Astrocyte of the cerebellum (primary cell): Measurements from ENCODE around the gene DLX4.

Source experiments
- DNase-seq: peaks from one replicate; pipeline ENCODE4 v3.0.0-alpha.2; 2011; ENCODE audit warnings: low read depth
- H3K4me3 ChIP-seq: 2 replicates; pipeline ENCODE4 v1.5.1; 2011; ENCODE audit warnings: mild to moderate bottlenecking, low read depth, low read length, moderate library complexity
- CTCF ChIP-seq: IDR thresholded peaks from 2 replicates; pipeline ENCODE4 v1.5.1; 2012; ENCODE audit warnings: low read length, low read depth, moderate library complexity, mild to moderate bottlenecking; ENCODE audit errors: missing control alignments
- in situ Hi-C: cut with HindIII; loops from 2 replicates; pipeline ENCODE4 v1.10.0; 2017; ENCODE audit warnings: low sequenced_read_pairs

Gene DLX4

GRCh38 chr17:49962599-49963308 lies 6.2 kb upstream of the DLX4 start:
- DNase-seq, result no peak
- H3K4me3 ChIP-seq, result no peak overlapping the region
- in situ Hi-C loops, result no loop called here
- no peak for TF ChIP-seq CTCF

GRCh38 chr17:49963309-49963625 lies 5.7 kb upstream of the DLX4 start:
- H3K4me3 ChIP-seq, result no peak overlapping the region
- TF ChIP-seq CTCF, result no peak
- DNase-seq, result no peak
- in situ Hi-C loops, result no loop called here

- in situ Hi-C loops, result no loop called here
- no peak for DNase-seq
- no peak overlapping the region for H3K4me3 ChIP-seq
- no peak for TF ChIP-seq CTCF
These were observed 5.2 kb upstream of the DLX4 start for GRCh38 chr17:49963626-49964302.

- no peak overlapping the region for H3K4me3 ChIP-seq
- no peak for TF ChIP-seq CTCF
- no peak for DNase-seq
- in situ Hi-C loops, result no loop called here
These were observed 4.7 kb upstream of the DLX4 start for GRCh38 chr17:49964303-49964768.

GRCh38 chr17:49964769-49965523 lies 4.0 kb upstream of the DLX4 start:
- DNase-seq, result no peak
- no peak for TF ChIP-seq CTCF
- in situ Hi-C loops, result no loop called here
- H3K4me3 ChIP-seq, result no peak overlapping the region

- H3K4me3 ChIP-seq, result no peak overlapping the region
- TF ChIP-seq CTCF, result no peak
- no peak for DNase-seq
- in situ Hi-C loops, result no loop called here
These were observed 3.5 kb upstream of the DLX4 start for GRCh38 chr17:49965524-49965909.
